Measurements from ENCODE around the gene PDE1A. TPM values are rescaled to one million over a fixed set of nuclear protein-coding genes. Genes with fewer than 3 reads are reported as not detected.
"Not testable (repeated sequence)": the region's sequence is repeated elsewhere in the genome, so short reads cannot be mapped to it uniquely, and the experiment has no call there.

The PDE1A gene
- total RNA-seq, 4 donors from 2014 or later = 13.1 to 83.1 (median 27.3) TPM

DNA sequence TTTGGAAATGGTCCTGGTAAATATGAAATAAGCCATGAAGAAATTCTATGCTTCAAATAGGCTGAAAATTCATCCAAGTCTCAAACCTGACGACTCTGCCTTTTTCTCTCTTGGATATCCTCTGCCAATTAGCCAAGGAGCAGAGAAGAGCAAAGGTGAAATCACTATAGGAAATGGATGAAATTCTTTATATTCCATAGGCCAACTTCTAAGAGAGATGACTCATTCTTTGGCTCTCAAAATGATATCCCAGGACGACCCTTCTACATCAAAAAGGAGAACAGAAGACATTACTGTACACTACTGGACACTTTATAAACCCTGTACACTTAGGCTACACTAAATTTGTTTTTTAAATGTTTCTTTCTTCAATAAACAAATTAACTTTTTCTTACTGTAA, 22.7 kb downstream of the PDE1A start:
- no peak overlapping the region for H3K27ac ChIP-seq
- H3K4me1 ChIP-seq = no peaks in the 10 kb centered on the region
- intact Hi-C loops (cut with DNase I; ENCODE audit: low total_unique reads) = no loop called here
- TF ChIP-seq, protein P1, sequence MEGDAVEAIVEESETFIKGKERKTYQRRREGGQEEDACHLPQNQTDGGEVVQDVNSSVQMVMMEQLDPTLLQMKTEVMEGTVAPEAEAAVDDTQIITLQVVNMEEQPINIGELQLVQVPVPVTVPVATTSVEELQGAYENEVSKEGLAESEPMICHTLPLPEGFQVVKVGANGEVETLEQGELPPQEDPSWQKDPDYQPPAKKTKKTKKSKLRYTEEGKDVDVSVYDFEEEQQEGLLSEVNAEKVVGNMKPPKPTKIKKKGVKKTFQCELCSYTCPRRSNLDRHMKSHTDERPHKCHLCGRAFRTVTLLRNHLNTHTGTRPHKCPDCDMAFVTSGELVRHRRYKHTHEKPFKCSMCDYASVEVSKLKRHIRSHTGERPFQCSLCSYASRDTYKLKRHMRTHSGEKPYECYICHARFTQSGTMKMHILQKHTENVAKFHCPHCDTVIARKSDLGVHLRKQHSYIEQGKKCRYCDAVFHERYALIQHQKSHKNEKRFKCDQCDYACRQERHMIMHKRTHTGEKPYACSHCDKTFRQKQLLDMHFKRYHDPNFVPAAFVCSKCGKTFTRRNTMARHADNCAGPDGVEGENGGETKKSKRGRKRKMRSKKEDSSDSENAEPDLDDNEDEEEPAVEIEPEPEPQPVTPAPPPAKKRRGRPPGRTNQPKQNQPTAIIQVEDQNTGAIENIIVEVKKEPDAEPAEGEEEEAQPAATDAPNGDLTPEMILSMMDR (IDR thresholded peaks at IDR 0.05) = no peak
- TF ChIP-seq POLR2A (IDR thresholded peaks at IDR 0.05) = no peak
- no peaks in the 10 kb centered on the region for H3K9me3 ChIP-seq
- no peak overlapping the region for H3K4me3 ChIP-seq
- no peaks in the 10 kb centered on the region for H3K27me3 ChIP-seq
- no peaks in the 10 kb centered on the region for H3K36me3 ChIP-seq
- DNase-seq = no peak

DNA sequence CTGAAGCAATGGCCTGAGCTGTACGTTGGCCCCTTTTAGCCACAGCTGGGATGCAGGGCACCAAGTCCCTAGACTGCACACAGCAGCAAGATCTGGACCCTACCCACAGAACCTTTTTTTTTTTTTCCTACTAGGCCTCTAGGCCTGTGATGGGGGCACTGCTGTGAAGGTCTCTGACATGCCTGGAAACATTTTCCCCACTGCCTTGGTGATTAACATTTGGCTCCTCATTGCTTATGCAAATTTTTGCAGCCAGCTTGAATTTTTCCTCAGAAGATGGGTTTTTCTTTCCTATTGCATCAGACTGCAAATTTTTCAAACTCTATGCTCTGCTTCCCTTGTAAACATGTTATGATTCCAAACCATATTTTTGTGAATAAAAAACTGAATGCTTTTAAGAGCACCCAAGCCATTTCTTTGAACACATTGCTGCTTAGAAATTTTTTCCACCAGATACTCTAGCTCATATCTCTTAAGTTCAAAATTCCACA, 33.5 kb downstream of the PDE1A start:
- Histone ChIP-seq H3K4me1 (no peaks in the 10 kb centered on the region), H3K4me3 (no peak overlapping the region), H3K36me3 (no peaks in the 10 kb centered on the region), H3K27me3 (no peaks in the 10 kb centered on the region), H3K27ac (no peak overlapping the region), H3K9me3 (no peaks in the 10 kb centered on the region)
- intact Hi-C loops (cut with DNase I; ENCODE audit: low total_unique reads) = no loop called here
- TF ChIP-seq POLR2A (IDR thresholded peaks at IDR 0.05) = no peak
- TF ChIP-seq, protein P1 (IDR thresholded peaks at IDR 0.05) = no peak
- no peak for DNase-seq

DNA sequence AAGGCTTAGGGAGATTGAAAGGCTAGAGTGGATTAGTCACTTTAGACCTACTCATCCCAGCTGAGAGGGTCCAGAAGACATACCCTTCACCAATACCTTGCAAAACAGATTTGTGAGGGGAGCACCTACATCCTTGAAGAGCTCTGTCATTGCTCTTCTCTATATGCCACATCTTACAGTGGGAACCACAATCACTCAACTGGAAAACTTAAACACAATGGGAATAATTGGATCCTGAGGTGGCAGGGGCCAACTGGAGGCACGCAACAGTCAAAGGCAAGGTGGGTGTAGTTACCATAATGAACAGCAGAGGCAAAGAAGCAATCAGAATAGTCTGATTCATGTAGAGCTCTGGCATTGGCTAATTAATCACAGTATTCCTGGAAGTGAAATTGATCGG, 35.4 kb downstream of the PDE1A start:
- no peak overlapping the region for H3K27ac ChIP-seq
- intact Hi-C loops (cut with DNase I; ENCODE audit: low total_unique reads) = no loop called here
- TF ChIP-seq, protein P1 (IDR thresholded peaks at IDR 0.05) = no peak
- TF ChIP-seq POLR2A (IDR thresholded peaks at IDR 0.05) = no peak

DNA sequence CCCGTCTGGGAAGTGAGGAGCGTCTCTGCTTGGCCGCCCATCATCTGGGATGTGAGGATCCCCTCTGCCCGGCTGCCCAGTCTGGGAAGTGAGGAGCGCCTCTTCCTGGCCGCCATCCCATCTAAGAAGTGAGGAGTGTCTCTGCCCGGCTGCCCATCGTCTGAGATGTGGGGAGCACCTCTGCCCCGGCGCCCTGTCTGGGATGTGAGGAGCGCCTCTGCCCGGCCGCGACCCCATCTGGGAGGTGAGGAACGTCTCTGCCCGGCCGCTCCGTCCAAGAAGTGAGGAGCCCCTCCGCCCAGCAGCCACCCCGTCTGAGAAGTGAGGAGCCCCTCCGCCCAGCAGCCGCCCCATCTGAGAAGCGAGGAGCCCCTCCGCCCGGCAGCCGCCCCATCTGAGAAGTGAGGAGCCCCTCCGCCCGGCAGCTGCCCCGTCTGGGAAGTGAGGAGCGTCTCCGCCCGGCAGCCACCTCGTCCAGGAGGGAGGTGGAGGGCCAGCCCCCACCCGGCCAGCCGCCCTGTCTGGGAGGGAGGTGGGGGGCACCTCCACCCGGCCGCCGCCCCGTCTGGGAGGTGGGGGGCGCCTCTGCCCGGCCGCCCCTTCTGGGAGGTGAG, 40.5 kb downstream of the PDE1A start:
- H3K36me3 ChIP-seq; H3K27me3 ChIP-seq; H3K4me3 ChIP-seq; intact Hi-C loops (cut with DNase I; ENCODE audit: low total_unique reads); DNase-seq; H3K4me1 ChIP-seq; H3K27ac ChIP-seq; H3K9me3 ChIP-seq: not testable (repeated sequence)

More for the DNA sequence above, 35.4 kb downstream of the PDE1A start:
- no peaks in the 10 kb centered on the region for H3K4me1 ChIP-seq
- no peaks in the 10 kb centered on the region for H3K27me3 ChIP-seq
- H3K9me3 ChIP-seq = no peaks in the 10 kb centered on the region
- H3K4me3 ChIP-seq = no peak overlapping the region
- no peaks in the 10 kb centered on the region for H3K36me3 ChIP-seq
- DNase-seq = no peak

DNA sequence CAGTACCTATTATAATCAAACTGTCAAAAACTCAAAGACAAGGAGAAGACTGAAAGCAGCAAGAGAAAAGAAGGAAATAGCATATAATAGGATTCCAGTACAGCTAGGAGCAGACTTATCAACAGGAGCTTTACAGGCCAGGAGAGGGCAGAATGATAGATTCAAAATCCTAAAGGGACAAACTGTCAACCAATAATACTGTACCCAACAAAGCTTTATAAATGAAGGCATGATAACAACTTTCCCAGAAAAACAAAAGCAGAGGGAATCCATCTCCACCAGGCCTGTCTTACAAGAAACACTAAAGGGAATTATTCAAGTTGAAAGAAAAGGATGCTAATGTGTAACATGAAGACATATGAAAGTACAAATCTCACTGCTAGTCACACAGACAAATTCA, 42.0 kb downstream of the PDE1A start:
- Histone ChIP-seq H3K27me3 (no peaks in the 10 kb centered on the region), H3K4me1 (no peaks in the 10 kb centered on the region), H3K4me3 (no peak overlapping the region), H3K36me3 (no peaks in the 10 kb centered on the region), H3K9me3 (no peaks in the 10 kb centered on the region), H3K27ac (no peak overlapping the region)
- TF ChIP-seq, protein P1 (IDR thresholded peaks at IDR 0.05) = no peak
- no peak for TF ChIP-seq POLR2A (IDR thresholded peaks at IDR 0.05)
- DNase-seq = no peak
- intact Hi-C loops (cut with DNase I; ENCODE audit: low total_unique reads) = loop anchor here (5.0 kb wide), 1 partner anchor 187 kb away; no protein-coding TSS in a partner anchor

Data from uterus (tissue), 4 donors.